H9 (cell line): ENCODE results near the gene GSE1. TPM values are rescaled to one million over a fixed set of nuclear protein-coding genes. Genes with fewer than 3 reads are reported as not detected.

Source experiments
- DNase-seq: peaks from one replicate; pipeline ENCODE4 v3.0.0-alpha.2; 2017
- H2AFZ ChIP-seq: one replicate; pipeline ENCODE4 v1.6.1; 2013; ENCODE audit warnings: mild to moderate bottlenecking, low read length, control low read depth, moderate library complexity
- H2AK5ac ChIP-seq: 2 replicates; pipeline ENCODE4 v1.6.1; 2013; ENCODE audit warnings: low read length, control low read depth, mixed read lengths; ENCODE audit not compliant: insufficient read length
- H2BK120ac ChIP-seq: one replicate; pipeline ENCODE4 v1.6.1; 2013; ENCODE audit warnings: low read depth, mild to moderate bottlenecking, low read length, control low read depth, inconsistent platforms; ENCODE audit not compliant: poor library complexity, severe bottlenecking
- H2BK12ac ChIP-seq: 2 replicates; pipeline ENCODE4 v1.6.1; 2013; ENCODE audit warnings: low read length, control low read depth, mixed read lengths, low read depth; ENCODE audit not compliant: insufficient read length
- H2BK15ac ChIP-seq: 2 replicates; pipeline ENCODE4 v1.6.1; 2013; ENCODE audit warnings: low read depth, low read length, control low read depth
- H2BK20ac ChIP-seq: one replicate; pipeline ENCODE4 v1.6.1; 2013; ENCODE audit warnings: low read depth, mild to moderate bottlenecking, low read length, control low read depth, inconsistent platforms; ENCODE audit not compliant: poor library complexity, severe bottlenecking
- H2BK5ac ChIP-seq: 2 replicates; pipeline ENCODE4 v1.6.1; 2013; ENCODE audit warnings: low read length, control low read depth, mixed read lengths; ENCODE audit not compliant: insufficient read length
- H3K14ac ChIP-seq: 2 replicates; pipeline ENCODE4 v1.6.1; 2013; ENCODE audit warnings: low read length, control low read depth; ENCODE audit not compliant: insufficient read depth
- H3K18ac ChIP-seq: 2 replicates; pipeline ENCODE4 v1.6.1; 2013; ENCODE audit warnings: low read depth, mild to moderate bottlenecking, mixed read lengths, low read length, control low read depth; ENCODE audit not compliant: insufficient read length
- H3K23ac ChIP-seq: 2 replicates; pipeline ENCODE4 v1.6.1; 2013; ENCODE audit warnings: low read length, control low read depth, mixed read lengths, low read depth; ENCODE audit not compliant: insufficient read length
- H3K23me2 ChIP-seq: 2 replicates; pipeline ENCODE4 v1.6.1; 2013; ENCODE audit warnings: low read depth, mild to moderate bottlenecking, mixed read lengths, low read length, control low read depth; ENCODE audit not compliant: insufficient read length, poor library complexity, severe bottlenecking
- H3K27ac ChIP-seq: 2 replicates; pipeline ENCODE4 v1.5.1; 2013; ENCODE audit warnings: low read length, control low read depth, mixed read lengths, low read depth; ENCODE audit not compliant: insufficient read length
- H3K27me3 ChIP-seq: 2 replicates; pipeline ENCODE4 v1.6.1; 2013; ENCODE audit warnings: low read length, control low read depth, inconsistent platforms; ENCODE audit not compliant: insufficient read depth
- H3K4ac ChIP-seq: 2 replicates; pipeline ENCODE4 v1.6.1; 2013; ENCODE audit warnings: low read depth, mild to moderate bottlenecking, control low read depth, inconsistent platforms, low read length, moderate library complexity
- H3K4me1 ChIP-seq: 2 replicates; pipeline ENCODE4 v1.6.1; 2013; ENCODE audit warnings: low read length, control low read depth, inconsistent platforms; ENCODE audit not compliant: insufficient read depth
- H3K4me2 ChIP-seq: 2 replicates; pipeline ENCODE4 v1.6.1; 2013; ENCODE audit warnings: low read length, control low read depth, mixed read lengths; ENCODE audit not compliant: insufficient read length, insufficient read depth
- H3K56ac ChIP-seq: 2 replicates; pipeline ENCODE4 v1.6.1; 2013; ENCODE audit warnings: low read depth, mild to moderate bottlenecking, mixed read lengths, low read length, control low read depth; ENCODE audit not compliant: insufficient read length
- H3K79me1 ChIP-seq: 2 replicates; pipeline ENCODE4 v1.6.1; 2013; ENCODE audit warnings: low read depth, mild to moderate bottlenecking, moderate library complexity, low read length, control low read depth, inconsistent platforms; ENCODE audit not compliant: insufficient read depth, poor library complexity, severe bottlenecking
- H3K79me2 ChIP-seq: 2 replicates; pipeline ENCODE4 v1.6.1; 2013; ENCODE audit warnings: low read length, control low read depth, inconsistent platforms; ENCODE audit not compliant: insufficient read depth
- H3K9ac ChIP-seq: 2 replicates; pipeline ENCODE4 v1.6.1; 2013; ENCODE audit warnings: low read length, control low read depth, mixed read lengths; ENCODE audit not compliant: insufficient read length; ENCODE audit errors: extremely low read depth
- H3K9me3 ChIP-seq: one replicate; pipeline ENCODE4 v1.6.1; 2013; ENCODE audit warnings: low read depth, low read length, inconsistent platforms; ENCODE audit not compliant: control insufficient read depth
- H3T11ph ChIP-seq: one replicate; pipeline ENCODE4 v1.6.1; 2013; ENCODE audit warnings: mild to moderate bottlenecking, low read length, control low read depth, inconsistent platforms
- H4K20me1 ChIP-seq: one replicate; pipeline ENCODE4 v1.6.1; 2013; ENCODE audit not compliant: control insufficient read depth, insufficient read length, insufficient read depth
- H4K5ac ChIP-seq: 2 replicates; pipeline ENCODE4 v1.6.1; 2013; ENCODE audit warnings: low read depth, mild to moderate bottlenecking, mixed read lengths, low read length, control low read depth; ENCODE audit not compliant: insufficient read length
- H4K8ac ChIP-seq: replicated peaks from 2 replicates; pipeline ENCODE4 v1.6.1; 2013; ENCODE audit warnings: low read length, control low read depth, mixed read lengths, low read depth; ENCODE audit not compliant: insufficient read length
- H4K91ac ChIP-seq: 2 replicates; pipeline ENCODE4 v1.6.1; 2013; ENCODE audit warnings: low read depth, mild to moderate bottlenecking, moderate library complexity, mixed read lengths, low read length, control low read depth; ENCODE audit not compliant: insufficient read length
- H3K27ac Mint-ChIP-seq, 3 experiments: 2 replicates in 2 of 3; 3 replicates in 1 of 3; pipeline ENCODE4 v1.8.0; 2020 to 2021; ENCODE audit warnings: mixed read lengths in 3 of 3, mild to moderate bottlenecking in 1 of 3, moderate library complexity in 1 of 3
- H3K27me3 Mint-ChIP-seq: 2 replicates; pipeline ENCODE4 v1.8.0; 2021; ENCODE audit warnings: low read depth, mild to moderate bottlenecking, moderate library complexity, mixed read lengths
- H3K36me3 Mint-ChIP-seq, 3 experiments: 2 replicates in 2 of 3; 3 replicates in 1 of 3; pipeline ENCODE4 v1.8.0; 2020 to 2021; ENCODE audit warnings: low read depth in 3 of 3, mixed read lengths in 3 of 3; ENCODE audit not compliant: insufficient read depth in 1 of 3
- H3K4me1 Mint-ChIP-seq, 2 experiments: 2 replicates each; pipeline ENCODE4 v1.8.0; 2020; ENCODE audit warnings: mixed read lengths in 2 of 2
- H3K4me3 Mint-ChIP-seq, 2 experiments: 2 replicates in 1 of 2; 3 replicates in 1 of 2; pipeline ENCODE4 v1.8.0; 2020 to 2021; ENCODE audit warnings: mild to moderate bottlenecking in 2 of 2, mixed read lengths in 2 of 2, moderate library complexity in 1 of 2
- H3K9me3 Mint-ChIP-seq, 2 experiments: 2 replicates in 1 of 2; 3 replicates in 1 of 2; pipeline ENCODE4 v1.8.0; 2020; ENCODE audit warnings: mild to moderate bottlenecking in 2 of 2, mixed read lengths in 2 of 2, moderate library complexity in 1 of 2
- WGBS: extraction: QIAGEN DNeasy Blood & Tissue Kit; methylation state at CpG from one replicate; pipeline ENCODE4 v1.1.7; 2013; ENCODE audit warnings: missing lambda C conversion rate, low lambda C conversion rate, mixed read lengths; ENCODE audit not compliant: insufficient read length; ENCODE audit errors: extremely low coverage; 5-methylcytosine and 5-hydroxymethylcytosine counted together
- total RNA-seq: library from RNA; stranded (reverse); gene quantifications from 2 replicates; pipeline ENCODE4 v1.2.1, GENCODE V29; 2021
- TF ChIP-seq, protein P1 (sequence below): fragments of 200-600 bp; sonication (generic); conservative IDR thresholded peaks from 3 replicates; pipeline ENCODE4 v1.8.0; 2021; ENCODE audit warnings: antibody characterized with exemption, mild to moderate bottlenecking

Gene GSE1
- total RNA-seq, 1 experiment from 2014 or later = 125 TPM

DNA sequence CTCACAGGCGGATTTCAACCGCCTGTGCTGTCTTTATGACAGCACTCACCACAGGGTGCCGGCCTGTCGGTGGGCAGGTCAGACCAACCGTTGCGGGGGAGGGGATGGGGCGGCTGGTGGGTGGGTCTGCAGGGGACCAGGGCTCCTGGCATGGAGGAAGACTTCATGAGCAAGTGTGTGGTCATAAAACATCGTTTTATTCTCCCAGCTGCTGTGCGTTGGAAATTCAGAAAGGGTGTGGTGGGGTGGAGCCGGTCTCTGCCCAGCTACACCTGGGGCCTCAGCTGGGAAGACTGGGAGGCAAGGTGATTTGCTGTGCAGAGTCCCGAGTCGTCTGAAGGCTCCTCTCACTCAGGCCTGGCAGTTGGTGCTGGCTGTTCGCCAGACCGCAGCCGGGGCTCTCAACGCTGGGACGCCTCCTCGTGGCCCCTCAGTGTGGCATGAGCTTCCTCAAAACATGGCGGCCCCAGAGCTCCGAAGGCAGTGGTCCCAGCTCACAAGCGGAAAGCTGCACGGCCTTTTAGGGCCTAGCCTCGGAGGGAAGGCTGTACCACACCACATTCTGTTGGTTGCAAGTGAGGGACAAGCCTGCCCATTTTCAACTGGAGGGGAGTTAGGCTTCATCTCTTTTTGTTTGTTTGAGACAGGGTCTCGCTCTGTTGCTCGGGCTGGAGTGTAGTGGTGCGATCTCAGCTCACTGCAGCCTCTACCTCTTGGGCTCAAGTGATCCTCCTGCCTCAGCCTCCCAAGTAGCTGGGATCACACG is 45.8 kb upstream of the GSE1 start:
- Mint-ChIP-seq H3K27me3 (peaks cover 4% of the 10 kb centered on the region), H3K27ac (no peak overlapping the region; a peak in 1 of 7 replicates), H3K9me3 (peaks cover 8% of the 10 kb centered on the region in 2 experiments; a peak in 4 of 5 replicates), H3K4me3 (no peak overlapping the region), H3K36me3 (peaks cover 2 to 19% (median 5%) of the 10 kb centered on the region in 3 experiments; a peak in 6 of 7 replicates), H3K4me1 (peaks cover 67 to 80% of the 10 kb centered on the region in 2 experiments)
- DNase-seq = peak; percentile 59
- H3K23ac ChIP-seq = no peak overlapping the region
- H3K4me2 ChIP-seq = no peak overlapping the region
- no peaks in the 10 kb centered on the region for H4K20me1 ChIP-seq
- no peak overlapping the region for H3K14ac ChIP-seq
- no peak overlapping the region for H4K8ac ChIP-seq
- no peaks in the 10 kb centered on the region for H3K23me2 ChIP-seq
- no peak overlapping the region for H3K9ac ChIP-seq
- no peak overlapping the region for H3K18ac ChIP-seq
- H2BK15ac ChIP-seq = no peak overlapping the region
- H3K4me1 ChIP-seq = peaks cover 7% of the 10 kb centered on the region; the same call in 1 of the 2 replicates
- no peak overlapping the region for H3K56ac ChIP-seq
- no peak overlapping the region for H2BK120ac ChIP-seq
- H3K4ac ChIP-seq = no peak overlapping the region
- no peak overlapping the region for H4K5ac ChIP-seq
- TF ChIP-seq, protein P1, sequence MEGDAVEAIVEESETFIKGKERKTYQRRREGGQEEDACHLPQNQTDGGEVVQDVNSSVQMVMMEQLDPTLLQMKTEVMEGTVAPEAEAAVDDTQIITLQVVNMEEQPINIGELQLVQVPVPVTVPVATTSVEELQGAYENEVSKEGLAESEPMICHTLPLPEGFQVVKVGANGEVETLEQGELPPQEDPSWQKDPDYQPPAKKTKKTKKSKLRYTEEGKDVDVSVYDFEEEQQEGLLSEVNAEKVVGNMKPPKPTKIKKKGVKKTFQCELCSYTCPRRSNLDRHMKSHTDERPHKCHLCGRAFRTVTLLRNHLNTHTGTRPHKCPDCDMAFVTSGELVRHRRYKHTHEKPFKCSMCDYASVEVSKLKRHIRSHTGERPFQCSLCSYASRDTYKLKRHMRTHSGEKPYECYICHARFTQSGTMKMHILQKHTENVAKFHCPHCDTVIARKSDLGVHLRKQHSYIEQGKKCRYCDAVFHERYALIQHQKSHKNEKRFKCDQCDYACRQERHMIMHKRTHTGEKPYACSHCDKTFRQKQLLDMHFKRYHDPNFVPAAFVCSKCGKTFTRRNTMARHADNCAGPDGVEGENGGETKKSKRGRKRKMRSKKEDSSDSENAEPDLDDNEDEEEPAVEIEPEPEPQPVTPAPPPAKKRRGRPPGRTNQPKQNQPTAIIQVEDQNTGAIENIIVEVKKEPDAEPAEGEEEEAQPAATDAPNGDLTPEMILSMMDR = no peak
- no peaks in the 10 kb centered on the region for H3K79me1 ChIP-seq
- no peaks in the 10 kb centered on the region for H3K9me3 ChIP-seq
- no peak overlapping the region for H2BK5ac ChIP-seq
- no peak overlapping the region for H2AK5ac ChIP-seq
- no peak overlapping the region for H4K91ac ChIP-seq
- H3K79me2 ChIP-seq = peaks cover 12% of the 10 kb centered on the region; the same call in 1 of the 2 replicates
- H3T11ph ChIP-seq = no peak overlapping the region
- H2BK12ac ChIP-seq = no peak overlapping the region
- no peak overlapping the region for H2BK20ac ChIP-seq
- no CpG with 5 or more reads among the region's 27 CpGs for WGBS
- H2AFZ ChIP-seq = no peak overlapping the region
- H3K27me3 ChIP-seq = no peaks in the 10 kb centered on the region
- no peak overlapping the region for H3K27ac ChIP-seq
